Hair follicular keratinocyte (primary cell): ENCODE measurements around the gene FARSA. TPM values are rescaled to one million over a fixed set of nuclear protein-coding genes. Genes with fewer than 3 reads are reported as not detected.

ENCODE experiments used
- total RNA-seq: library from RNA; depleted of rRNA; stranded (reverse); fragments of >200 nt; gene quantifications from 2 replicates; pipeline ENCODE4 v1.2.3, GENCODE V29; 2015

Gene FARSA
- total RNA-seq: 66.7 and 87.1 TPM in 2 replicates

GRCh38 chr19:12933287-12934072 lies at the start of gene FARSA:
TSS of gene FARSA (minus strand) at chr19:12933711. CDS start at chr19:12933696, 15 bp downstream.

DNA sequence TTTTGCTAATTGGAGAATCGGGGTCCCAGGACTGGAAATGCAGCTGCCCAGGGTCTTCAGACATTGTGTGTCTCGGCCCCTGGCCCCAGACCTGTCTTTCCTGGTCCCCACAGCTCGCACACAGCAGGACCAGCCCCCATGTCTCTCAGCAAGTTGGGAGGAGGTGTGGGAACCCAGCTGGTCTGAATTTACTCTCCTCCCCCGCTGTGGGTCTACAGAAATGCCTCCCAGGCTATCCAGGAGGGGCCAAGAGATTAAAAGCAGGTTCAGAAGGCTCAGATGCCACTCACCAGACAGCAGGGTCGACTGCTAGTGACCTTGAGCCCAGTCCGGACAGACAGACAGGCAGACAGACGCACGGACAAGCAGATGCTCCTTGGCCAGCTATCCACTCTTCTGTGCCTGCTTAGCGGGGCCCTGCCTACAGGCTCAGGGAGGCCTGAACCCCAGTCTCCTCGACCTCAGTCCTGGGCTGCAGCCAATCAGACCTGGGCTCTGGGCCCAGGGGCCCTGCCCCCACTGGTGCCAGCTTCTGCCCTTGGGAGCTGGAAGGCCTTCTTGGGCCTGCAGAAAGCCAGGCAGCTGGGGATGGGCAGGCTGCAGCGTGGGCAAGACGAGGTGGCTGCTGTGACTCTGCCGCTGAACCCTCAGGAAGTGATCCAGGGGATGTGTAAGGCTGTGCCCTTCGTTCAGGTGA lies 35.9 kb upstream of the FARSA start, which contains the start of gene DAND5:
DAND5 (plus strand) TSS at position 285 of the 697 bp plus-strand sequence; CDS start at position 370, 85 bp downstream.

GRCh38 chr19:12956446-12957388 lies 23.2 kb upstream of the FARSA start, which contains the start of gene GADD45GIP1:
TSS of gene GADD45GIP1 (minus strand) at chr19:12957223. CDS start at chr19:12957212, 11 bp downstream.

GRCh38 chr19:12945479-12946091 lies 12.1 kb upstream of the FARSA start, which contains the start of gene RAD23A:
TSS of gene RAD23A (plus strand) at chr19:12945862. CDS start at chr19:12945949, 87 bp downstream.

GRCh38 chr19:12937927-12938778 lies 4.6 kb upstream of the FARSA start, which contains the start of gene CALR:
TSS of gene CALR (plus strand) at chr19:12938609. CDS start at chr19:12938680, 71 bp downstream.

GRCh38 chr19:12890787-12891552 lies 42.5 kb downstream of the FARSA start, which contains the start of gene GCDH:
TSS of gene GCDH (plus strand) at chr19:12891160. CDS start at chr19:12891305, 145 bp downstream.

GRCh38 chr19:12886969-12887747 lies 46.4 kb downstream of the FARSA start, which contains the start of gene KLF1:
TSS of gene KLF1 (minus strand) at chr19:12887201. CDS start at chr19:12887140, 61 bp downstream.

DNA sequence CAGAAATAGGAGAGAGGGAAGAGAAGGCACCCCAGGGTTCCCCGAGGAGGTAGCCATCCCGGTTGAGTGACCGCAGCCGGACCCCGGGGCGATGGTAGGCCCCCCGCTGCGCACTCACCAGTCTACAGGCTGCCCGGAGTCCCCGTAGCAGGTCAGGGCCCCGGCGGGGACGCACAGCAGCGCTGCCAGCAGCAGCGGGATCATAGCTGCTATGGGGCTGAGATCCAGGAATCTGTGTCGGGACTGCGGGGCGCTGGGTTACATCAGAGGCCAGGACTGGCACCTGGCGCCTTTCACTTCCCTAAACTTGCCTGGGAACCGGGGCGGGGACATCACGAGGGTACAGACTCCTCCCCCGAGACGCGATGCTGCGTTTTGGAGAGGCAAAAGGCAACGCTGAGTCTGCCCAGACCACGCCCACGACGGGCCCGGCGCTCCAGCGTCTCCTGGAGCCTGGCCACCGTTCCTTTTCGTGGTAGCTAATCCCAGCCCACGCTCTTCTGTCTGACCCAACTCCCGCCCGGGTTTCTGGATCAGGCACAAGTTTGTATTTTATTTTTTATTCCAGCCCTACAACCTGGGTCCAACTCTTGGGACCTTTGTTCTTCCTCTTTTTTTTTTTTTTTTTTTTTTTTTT lies 52.2 kb downstream of the FARSA start, which contains the start of gene DNASE2:
DNASE2 (minus strand) TSS at position 278 of the 637 bp plus-strand sequence; CDS start at position 204, 74 bp downstream.

Other genes with a start within 250 kb of the FARSA start
- gene GNG14, start 245.7 kb downstream of the FARSA start, total RNA-seq: not detected in 2 replicates
- gene FBXW9, start 237.1 kb downstream of the FARSA start, total RNA-seq: 15.1 and 17.9 TPM in 2 replicates
- 20.5 and 26.8 TPM in 2 replicates for gene TNPO2, start 209.8 kb downstream of the FARSA start, total RNA-seq
- 272 and 389 TPM in 2 replicates for gene TRIR, start 199.0 kb downstream of the FARSA start, total RNA-seq
- gene GET3, start 196.2 kb downstream of the FARSA start, total RNA-seq: 79.1 and 99.4 TPM in 2 replicates
- 0.39 TPM in 1 of 2 replicates, not detected in the other for gene BEST2, start 181.9 kb downstream of the FARSA start, total RNA-seq
- gene HOOK2, start 158.2 kb downstream of the FARSA start, total RNA-seq: 30.8 and 32.7 TPM in 2 replicates
- gene JUNB, start 142.2 kb downstream of the FARSA start, total RNA-seq: 369 and 618 TPM in 2 replicates
- gene PRDX2, start 131.9 kb downstream of the FARSA start, total RNA-seq: 260 and 355 TPM in 2 replicates
- gene THSD8, start 131.6 kb downstream of the FARSA start, total RNA-seq: not detected in 2 replicates
- gene RNASEH2A, start 127.1 kb downstream of the FARSA start, total RNA-seq: 26.7 and 51.0 TPM in 2 replicates
- gene RTBDN, start 99.1 kb downstream of the FARSA start, total RNA-seq: not detected in 2 replicates
- gene MAST1, start 95.2 kb downstream of the FARSA start, total RNA-seq: 0.08 and 0.78 TPM in 2 replicates
- gene DNASE2, start 52.3 kb downstream of the FARSA start, total RNA-seq: 35.8 and 48.5 TPM in 2 replicates
- gene KLF1, start 46.5 kb downstream of the FARSA start, total RNA-seq: not detected in 2 replicates
- 30.6 and 39.4 TPM in 2 replicates for gene GCDH, start 42.6 kb downstream of the FARSA start, total RNA-seq
- gene SYCE2, start 14.4 kb downstream of the FARSA start, total RNA-seq: 0.08 and 0.23 TPM in 2 replicates
- gene CALR, start 4.9 kb upstream of the FARSA start, total RNA-seq: 1,822 and 2,213 TPM in 2 replicates
- 117 and 122 TPM in 2 replicates for gene RAD23A, start 12.2 kb upstream of the FARSA start, total RNA-seq
- 65.8 and 102 TPM in 2 replicates for gene GADD45GIP1, start 23.5 kb upstream of the FARSA start, total RNA-seq
- gene DAND5, start 35.9 kb upstream of the FARSA start, total RNA-seq: not detected in 2 replicates
- gene NFIX, start 61.8 kb upstream of the FARSA start, total RNA-seq: 16.7 and 18.9 TPM in 2 replicates
- gene LYL1, start 169.1 kb upstream of the FARSA start, total RNA-seq: 0.53 and 2.7 TPM in 2 replicates
- 35.5 and 40.1 TPM in 2 replicates for gene TRMT1, start 183.0 kb upstream of the FARSA start, total RNA-seq
- gene NACC1, start 184.6 kb upstream of the FARSA start, total RNA-seq: 57.6 and 71.9 TPM in 2 replicates
- 93.3 and 98.0 TPM in 2 replicates for gene STX10, start 216.7 kb upstream of the FARSA start, total RNA-seq
- gene IER2, start 216.7 kb upstream of the FARSA start, total RNA-seq: 123 and 158 TPM in 2 replicates